HG03442 (cell line): ENCODE data around the gene C1D.
"Not testable (repeated sequence)": the region's sequence is repeated elsewhere in the genome, so short reads cannot be mapped to it uniquely, and the experiment has no call there.

Experiments
- ATAC-seq: cut with Tn5 transposase; IDR thresholded peaks from one replicate; pipeline ENCODE4 v1.9.1; 2021; ENCODE audit warnings: mild to moderate bottlenecking, moderate library complexity; ENCODE audit not compliant: unreplicated experiment

Gene C1D

GRCh38 chr2:68062680-68063387, at the start of gene C1D:
Gene C1D, minus strand, starts transcription at chr2:68063004. Its CDS starts 15,694 bp downstream, at chr2:68047310.
- ATAC-seq, result peak; percentile 89

- ATAC-seq, result peak; percentile 78
These were observed 47.3 kb upstream of the C1D start for GRCh38 chr2:68110102-68110501.

GRCh38 chr2:68108120-68108519, 45.3 kb upstream of the C1D start:
- ATAC-seq, result no peak

- no peak for ATAC-seq
These were observed 44.7 kb upstream of the C1D start for GRCh38 chr2:68107475-68107874.

- no peak for ATAC-seq
These were observed 41.5 kb upstream of the C1D start for GRCh38 chr2:68104111-68104835.

GRCh38 chr2:68103709-68104055, 40.9 kb upstream of the C1D start:
- ATAC-seq, result no peak

GRCh38 chr2:68103030-68103708, 40.4 kb upstream of the C1D start:
- ATAC-seq, result no peak

- ATAC-seq, result no peak
These were observed 37.4 kb upstream of the C1D start for GRCh38 chr2:68100189-68100588.

- no peak for ATAC-seq
These were observed 36.5 kb upstream of the C1D start for GRCh38 chr2:68099260-68099659.

- no peak for ATAC-seq
These were observed 35.5 kb upstream of the C1D start for GRCh38 chr2:68098291-68098797.

GRCh38 chr2:68094111-68094510, 31.3 kb upstream of the C1D start:
- no peak for ATAC-seq

- ATAC-seq, result no peak
These were observed 30.8 kb upstream of the C1D start for GRCh38 chr2:68093634-68094033.

- ATAC-seq, result no peak
These were observed 28.7 kb upstream of the C1D start for GRCh38 chr2:68091439-68092034.

- ATAC-seq, result no peak
These were observed 27.2 kb upstream of the C1D start for GRCh38 chr2:68089961-68090360.

GRCh38 chr2:68088940-68089339, 26.1 kb upstream of the C1D start:
- ATAC-seq, result no peak

GRCh38 chr2:68086166-68086565, 23.4 kb upstream of the C1D start:
- no peak for ATAC-seq

GRCh38 chr2:68083346-68083745, 20.5 kb upstream of the C1D start:
- ATAC-seq, result no peak

- no peak for ATAC-seq
These were observed 11.2 kb upstream of the C1D start for GRCh38 chr2:68074050-68074449.

- ATAC-seq, result not testable (repeated sequence)
These were observed 1.2 kb upstream of the C1D start for GRCh38 chr2:68063797-68064646.

- no peak for ATAC-seq
These were observed 2.2 kb downstream of the C1D start for GRCh38 chr2:68060652-68061051.
